Natural killer cell (primary cell): ENCODE measurements around the gene TPPP3. TPM values are rescaled to one million over a fixed set of nuclear protein-coding genes. Genes with fewer than 3 reads are reported as not detected.

Experiments used
- ATAC-seq, 3 donors: fragments of 150-1000 bp in 2 of 3; fragments of 200-7000 bp in 1 of 3; cut with Tn5 transposase; 1 replicate in 1 of 3; 2 replicates in 2 of 3; pipeline ENCODE4 v1.10.0; 2021; ENCODE audit warnings: mild to moderate bottlenecking in 2 of 3, moderate library complexity in 2 of 3
- DNase-seq, 2 donors: peaks; one replicate each; pipeline versions ENCODE4 v3.0.0 to v3.0.0-alpha.2; 2013 to 2021; ENCODE audit warnings: mixed read lengths in 1 of 2
- H3K27ac ChIP-seq: one replicate; pipeline ENCODE4 v1.5.1; 2013; ENCODE audit warnings: mild to moderate bottlenecking, low read length
- H3K27me3 ChIP-seq: one replicate; pipeline ENCODE4 v1.6.1; 2013; ENCODE audit warnings: low read length; ENCODE audit not compliant: control insufficient read depth, insufficient read depth
- H3K36me3 ChIP-seq: one replicate; pipeline ENCODE4 v1.6.1; 2013; ENCODE audit warnings: low read length; ENCODE audit not compliant: control insufficient read depth, insufficient read depth
- H3K4me1 ChIP-seq: one replicate; pipeline ENCODE4 v1.6.1; 2013; ENCODE audit warnings: low read length; ENCODE audit not compliant: control insufficient read depth, insufficient read depth
- H3K4me3 ChIP-seq: one replicate; pipeline ENCODE4 v1.5.1; 2013; ENCODE audit warnings: low read length
- H3K9me3 ChIP-seq: one replicate; pipeline ENCODE4 v1.6.1; 2013; ENCODE audit warnings: low read length; ENCODE audit not compliant: control insufficient read depth, insufficient read depth
- H3K27ac Mint-ChIP-seq, 2 donors: one replicate each; pipeline ENCODE4 v1.8.0; 2022; ENCODE audit warnings: mild to moderate bottlenecking in 2 of 2, mixed read lengths in 2 of 2, moderate library complexity in 1 of 2
- H3K27me3 Mint-ChIP-seq, 2 donors: one replicate each; pipeline ENCODE4 v1.8.0; 2022; ENCODE audit warnings: low read depth in 2 of 2, mixed read lengths in 2 of 2
- H3K36me3 Mint-ChIP-seq: one replicate; pipeline ENCODE4 v1.8.0; 2022; ENCODE audit warnings: mixed read lengths
- H3K4me1 Mint-ChIP-seq, 2 donors: one replicate each; pipeline ENCODE4 v1.8.0; 2022; ENCODE audit warnings: mixed read lengths in 2 of 2
- H3K4me3 Mint-ChIP-seq: one replicate; pipeline ENCODE4 v1.8.0; 2022; ENCODE audit warnings: mild to moderate bottlenecking, moderate library complexity, mixed read lengths
- H3K9me3 Mint-ChIP-seq, 2 donors: one replicate each; pipeline ENCODE4 v1.8.0; 2022; ENCODE audit warnings: mixed read lengths in 2 of 2
- WGBS: methylation state at CpG from one replicate; pipeline ENCODE4 v1.1.7; 2013; ENCODE audit warnings: missing lambda C conversion rate; ENCODE audit not compliant: insufficient coverage; 5-methylcytosine and 5-hydroxymethylcytosine counted together
- intact Hi-C: fragments of 100-400 bp; cut with micrococcal nuclease; formaldehyde crosslinking; loops from one replicate; pipeline ENCODE4 v1.14.2; 2022
- total RNA-seq, 4 donors: library from RNA; stranded (reverse); fragments of 120-200 nt in 1 of 4; gene quantifications; one replicate each; pipeline versions ENCODE4 v1.2.3 to v1.2.4, GENCODE V29; 2013 to 2022
- TF ChIP-seq, protein P1 (sequence below): fragments of 200-600 bp; IDR thresholded peaks from one replicate; pipeline ENCODE4 v1.8.0; 2022; ENCODE audit warnings: antibody characterized with exemption

The TPPP3 gene
- total RNA-seq, 3 donors from 2014 or later (not counting 1 experiment from before 2014, with no cell fraction given), result 0.66 to 3.0 (median 1.4) TPM

DNA sequence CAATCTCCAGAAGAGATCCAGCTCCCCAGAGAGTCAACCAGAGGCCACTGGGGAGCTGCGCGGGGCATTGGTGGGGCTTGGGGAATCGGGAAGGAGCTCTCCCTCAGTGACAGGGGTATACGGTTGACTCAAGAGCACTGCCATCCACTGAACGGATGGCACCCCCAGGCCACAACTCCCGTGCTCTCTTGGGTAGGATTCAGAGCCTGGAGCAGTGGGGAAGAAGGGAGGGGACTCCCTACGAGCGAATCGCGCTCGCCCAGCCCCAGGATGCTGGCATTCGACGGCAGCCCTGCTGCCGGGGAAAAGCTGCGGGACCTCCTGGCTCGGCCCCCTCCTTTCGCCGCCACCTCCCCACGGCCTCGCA lies 473 bp upstream of the TPPP3 start:
- TF ChIP-seq, protein P1, sequence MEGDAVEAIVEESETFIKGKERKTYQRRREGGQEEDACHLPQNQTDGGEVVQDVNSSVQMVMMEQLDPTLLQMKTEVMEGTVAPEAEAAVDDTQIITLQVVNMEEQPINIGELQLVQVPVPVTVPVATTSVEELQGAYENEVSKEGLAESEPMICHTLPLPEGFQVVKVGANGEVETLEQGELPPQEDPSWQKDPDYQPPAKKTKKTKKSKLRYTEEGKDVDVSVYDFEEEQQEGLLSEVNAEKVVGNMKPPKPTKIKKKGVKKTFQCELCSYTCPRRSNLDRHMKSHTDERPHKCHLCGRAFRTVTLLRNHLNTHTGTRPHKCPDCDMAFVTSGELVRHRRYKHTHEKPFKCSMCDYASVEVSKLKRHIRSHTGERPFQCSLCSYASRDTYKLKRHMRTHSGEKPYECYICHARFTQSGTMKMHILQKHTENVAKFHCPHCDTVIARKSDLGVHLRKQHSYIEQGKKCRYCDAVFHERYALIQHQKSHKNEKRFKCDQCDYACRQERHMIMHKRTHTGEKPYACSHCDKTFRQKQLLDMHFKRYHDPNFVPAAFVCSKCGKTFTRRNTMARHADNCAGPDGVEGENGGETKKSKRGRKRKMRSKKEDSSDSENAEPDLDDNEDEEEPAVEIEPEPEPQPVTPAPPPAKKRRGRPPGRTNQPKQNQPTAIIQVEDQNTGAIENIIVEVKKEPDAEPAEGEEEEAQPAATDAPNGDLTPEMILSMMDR, result no peak
- no peaks in the 10 kb centered on the region for H3K36me3 Mint-ChIP-seq
- H3K27ac Mint-ChIP-seq, result peak overlapping the region in 1 of 2 donors; percentile 60
- H3K4me1 Mint-ChIP-seq, result peaks cover 5 to 24% of the 10 kb centered on the region in 2 donors
- Histone ChIP-seq H3K4me3 (peak overlapping the region; percentile 12), H3K9me3 (no peaks in the 10 kb centered on the region), H3K36me3 (no peaks in the 10 kb centered on the region), H3K27ac (no peak overlapping the region), H3K27me3 (peaks cover 27% of the 10 kb centered on the region), H3K4me1 (peaks cover 54% of the 10 kb centered on the region)
- H3K4me3 Mint-ChIP-seq, result peak overlapping the region; percentile 90
- no peaks in the 10 kb centered on the region for H3K9me3 Mint-ChIP-seq
- intact Hi-C loops, result no loop called here
- no peak for DNase-seq
- H3K27me3 Mint-ChIP-seq, result peaks cover 9 to 36% of the 10 kb centered on the region in 2 donors
- ATAC-seq, result no peak
- 11% methylated on average over 20 of the region's 20 CpGs for WGBS

DNA sequence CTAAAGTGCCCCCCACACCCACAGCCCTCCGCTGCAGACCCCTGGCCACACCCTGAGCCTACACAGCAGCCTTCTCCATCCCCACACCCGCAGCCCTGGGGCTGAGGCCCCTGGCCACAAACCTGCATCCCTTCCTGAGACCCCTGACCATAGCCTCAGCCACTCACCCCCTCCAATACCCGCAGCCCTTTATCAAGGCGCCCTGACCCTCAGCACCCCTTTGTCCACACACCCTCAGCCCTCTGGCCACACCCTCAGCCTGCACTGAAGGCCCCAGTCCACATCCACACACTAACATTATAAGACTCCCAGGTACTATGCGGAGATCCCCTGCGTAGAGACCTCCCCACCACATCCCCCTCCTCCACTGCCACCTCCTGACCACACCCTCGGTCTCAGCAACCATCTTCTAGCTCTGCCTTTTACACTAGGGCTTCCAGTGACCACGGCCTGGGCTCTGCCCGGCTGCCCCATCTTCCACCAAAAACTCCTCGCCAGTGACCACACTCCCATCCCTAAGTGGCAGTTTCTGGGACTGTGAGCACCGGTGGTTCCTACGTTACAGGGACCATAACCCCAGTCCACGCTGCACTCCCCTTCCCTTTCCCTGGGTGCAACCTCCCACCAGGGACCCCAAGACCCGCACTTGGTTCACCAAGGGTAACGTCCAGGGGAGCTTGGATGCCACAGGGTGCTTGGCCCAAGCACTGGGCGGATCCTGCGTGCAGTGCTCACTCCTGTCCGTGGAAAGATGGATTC lies 818 bp downstream of the TPPP3 start:
- H3K27ac ChIP-seq, result no peak overlapping the region
- Mint-ChIP-seq H3K4me1 (peaks cover 5 to 24% of the 10 kb centered on the region in 2 donors), H3K9me3 (no peaks in the 10 kb centered on the region), H3K27ac (peak overlapping the region in 1 of 2 donors; percentile 31), H3K27me3 (peaks cover 9 to 36% of the 10 kb centered on the region in 2 donors), H3K36me3 (no peaks in the 10 kb centered on the region), H3K4me3 (no peak overlapping the region)
- intact Hi-C loops, result no loop called here
- WGBS, result 87% methylated on average over 18 of the region's 18 CpGs
- ATAC-seq, result no peak
- H3K4me3 ChIP-seq, result no peak overlapping the region
- H3K27me3 ChIP-seq, result peaks cover 27% of the 10 kb centered on the region
- no peaks in the 10 kb centered on the region for H3K9me3 ChIP-seq
- DNase-seq, result no peak
- H3K36me3 ChIP-seq, result no peaks in the 10 kb centered on the region
- TF ChIP-seq, protein P1, result no peak
- peaks cover 54% of the 10 kb centered on the region for H3K4me1 ChIP-seq

DNA sequence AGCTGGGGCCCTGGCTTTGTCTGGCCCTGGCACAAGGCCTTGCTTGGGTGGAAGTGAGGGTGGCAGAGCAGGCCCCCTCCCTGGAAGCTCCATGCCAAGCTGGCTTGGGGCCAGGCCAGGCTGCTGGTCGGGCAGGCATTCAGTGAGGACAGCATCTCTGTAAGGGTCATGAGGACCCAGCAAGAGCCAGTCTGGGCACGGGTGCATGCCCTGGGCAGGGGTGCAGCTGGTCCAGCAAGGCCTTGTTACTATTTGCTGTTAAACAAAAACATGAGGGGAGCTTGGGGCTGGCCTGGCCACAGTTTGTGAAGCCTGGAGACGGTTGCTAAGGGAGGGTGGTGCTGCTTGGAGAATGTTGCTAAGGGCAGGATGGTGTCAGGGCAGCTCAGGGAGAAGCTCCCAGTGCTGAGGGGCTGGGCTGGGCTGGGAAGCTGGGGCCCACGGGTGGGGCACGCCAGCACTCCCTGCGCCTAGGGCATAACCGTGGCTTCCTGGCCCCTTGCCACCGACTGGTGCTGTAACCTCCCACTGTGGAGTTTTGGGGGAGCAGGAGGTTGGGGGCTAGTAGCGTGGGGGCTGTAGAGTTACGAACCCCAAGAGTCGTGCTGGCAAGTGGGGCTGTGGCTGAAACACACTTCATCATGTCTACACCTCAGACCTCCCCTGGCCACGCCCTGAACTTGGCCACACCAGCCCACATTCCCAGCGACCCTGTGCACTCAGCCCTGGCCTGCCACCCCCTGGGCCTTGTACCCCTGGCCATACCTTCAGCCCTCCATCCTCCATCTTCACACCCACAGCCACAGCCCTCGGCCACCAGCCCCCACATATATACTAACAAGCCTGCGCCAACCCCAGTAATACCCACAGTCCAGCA lies 1.6 kb downstream of the TPPP3 start:
- Mint-ChIP-seq H3K4me1 (peaks cover 5 to 24% of the 10 kb centered on the region in 2 donors), H3K27me3 (peaks cover 9 to 32% of the 10 kb centered on the region in 2 donors), H3K27ac (peak overlapping the region in 1 of 2 donors; percentile 42), H3K36me3 (no peaks in the 10 kb centered on the region), H3K9me3 (no peaks in the 10 kb centered on the region), H3K4me3 (peak overlapping the region; percentile 40)
- TF ChIP-seq, protein P1, result no peak
- no peak for DNase-seq
- no peak for ATAC-seq
- H3K27me3 ChIP-seq, result peaks cover 27% of the 10 kb centered on the region
- 72% methylated on average over 15 of the region's 15 CpGs for WGBS
- peaks cover 54% of the 10 kb centered on the region for H3K4me1 ChIP-seq
- H3K27ac ChIP-seq, result no peak overlapping the region
- no peaks in the 10 kb centered on the region for H3K9me3 ChIP-seq
- no peaks in the 10 kb centered on the region for H3K36me3 ChIP-seq
- no peak overlapping the region for H3K4me3 ChIP-seq
- intact Hi-C loops, result no loop called here
